ENCODE measurements around the gene INPPL1. TPM values are rescaled to one million over a fixed set of nuclear protein-coding genes. Genes with fewer than 3 reads are reported as not detected.
"Not testable (repeated sequence)": the region's sequence is repeated elsewhere in the genome, so short reads cannot be mapped to it uniquely, and the experiment has no call there.

INPPL1 gene
- total and polyA plus RNA-seq, 7 donors: 30.0 to 195 (median 77.1) TPM

DNA sequence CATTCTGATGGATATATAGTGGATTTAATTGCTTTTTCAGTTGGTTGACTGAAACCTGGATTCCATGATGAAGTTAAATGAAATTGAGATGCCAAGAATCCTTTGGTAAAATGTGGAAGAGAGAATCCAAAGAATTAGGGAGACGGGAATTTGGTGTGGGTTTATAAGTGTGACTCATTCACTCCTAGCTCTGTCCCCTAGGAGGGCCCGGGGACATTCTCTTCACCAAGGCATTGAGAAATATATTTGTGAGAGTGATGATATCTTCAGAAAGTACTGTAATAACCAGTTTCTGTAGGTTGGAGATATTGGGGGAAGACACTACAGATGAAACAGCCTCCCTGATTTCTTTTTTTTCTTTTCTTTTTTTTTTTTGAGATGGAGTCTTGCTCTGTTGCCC, 33.0 kb downstream of the INPPL1 start:
- H3K36me3 ChIP-seq: no peaks in the 10 kb centered on the region
- DNase-seq: no peak
- no peaks in the 10 kb centered on the region for H3K9me3 ChIP-seq
- TF ChIP-seq POLR2AphosphoS5 (IDR thresholded peaks at IDR 0.05): no peak
- TF ChIP-seq POLR2A (IDR thresholded peaks at IDR 0.05): no peak
- TF ChIP-seq, protein P1, sequence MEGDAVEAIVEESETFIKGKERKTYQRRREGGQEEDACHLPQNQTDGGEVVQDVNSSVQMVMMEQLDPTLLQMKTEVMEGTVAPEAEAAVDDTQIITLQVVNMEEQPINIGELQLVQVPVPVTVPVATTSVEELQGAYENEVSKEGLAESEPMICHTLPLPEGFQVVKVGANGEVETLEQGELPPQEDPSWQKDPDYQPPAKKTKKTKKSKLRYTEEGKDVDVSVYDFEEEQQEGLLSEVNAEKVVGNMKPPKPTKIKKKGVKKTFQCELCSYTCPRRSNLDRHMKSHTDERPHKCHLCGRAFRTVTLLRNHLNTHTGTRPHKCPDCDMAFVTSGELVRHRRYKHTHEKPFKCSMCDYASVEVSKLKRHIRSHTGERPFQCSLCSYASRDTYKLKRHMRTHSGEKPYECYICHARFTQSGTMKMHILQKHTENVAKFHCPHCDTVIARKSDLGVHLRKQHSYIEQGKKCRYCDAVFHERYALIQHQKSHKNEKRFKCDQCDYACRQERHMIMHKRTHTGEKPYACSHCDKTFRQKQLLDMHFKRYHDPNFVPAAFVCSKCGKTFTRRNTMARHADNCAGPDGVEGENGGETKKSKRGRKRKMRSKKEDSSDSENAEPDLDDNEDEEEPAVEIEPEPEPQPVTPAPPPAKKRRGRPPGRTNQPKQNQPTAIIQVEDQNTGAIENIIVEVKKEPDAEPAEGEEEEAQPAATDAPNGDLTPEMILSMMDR (IDR thresholded peaks at IDR 0.05): no peak
- TF ChIP-seq EP300 (IDR thresholded peaks at IDR 0.05): no peak
- 80 to 90% methylated on average over 2 of the region's 2 CpGs for WGBS, 2 donors
- H3K27me3 ChIP-seq: peaks cover 0 to 4% (median 0%) of the 10 kb centered on the region in 3 donors
- intact Hi-C loops (cut with DNase I): no loop called here
- no peak overlapping the region for H3K27ac ChIP-seq
- no peaks in the 10 kb centered on the region for H3K4me1 ChIP-seq
- no peak overlapping the region for H3K4me3 ChIP-seq

DNA sequence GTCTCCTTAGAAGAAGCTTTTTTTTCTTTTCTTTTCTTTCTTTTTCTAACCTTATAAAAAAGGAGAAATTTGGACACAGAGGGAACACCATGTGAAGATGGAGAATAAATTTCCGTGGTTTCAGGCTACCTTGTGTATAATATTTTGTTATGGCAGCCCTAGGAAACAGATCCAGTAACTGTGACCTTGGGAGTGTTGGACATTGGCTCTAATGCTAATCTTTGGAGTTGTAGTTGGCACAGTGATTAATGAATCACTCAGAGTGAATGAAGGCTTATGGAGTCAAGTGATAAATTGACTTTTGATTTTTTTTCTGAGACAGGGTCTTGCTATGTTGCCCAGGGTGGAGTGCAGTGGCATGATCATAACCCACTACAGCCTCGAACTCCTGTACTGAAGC, 34.9 kb downstream of the INPPL1 start:
- intact Hi-C loops (cut with DNase I): no loop called here
- WGBS, 2 donors: 85 to 87% methylated on average over 2 of the region's 2 CpGs
- H3K9me3 ChIP-seq: no peaks in the 10 kb centered on the region
- no peaks in the 10 kb centered on the region for H3K27me3 ChIP-seq
- H3K4me3 ChIP-seq: no peak overlapping the region
- TF ChIP-seq EP300 (IDR thresholded peaks at IDR 0.05) (no peak), POLR2AphosphoS5 (IDR thresholded peaks at IDR 0.05) (no peak), POLR2A (IDR thresholded peaks at IDR 0.05) (no peak)
- TF ChIP-seq, protein P1 (IDR thresholded peaks at IDR 0.05): no peak
- H3K36me3 ChIP-seq: no peaks in the 10 kb centered on the region
- H3K4me1 ChIP-seq: no peaks in the 10 kb centered on the region
- DNase-seq: no peak
- no peak overlapping the region for H3K27ac ChIP-seq

DNA sequence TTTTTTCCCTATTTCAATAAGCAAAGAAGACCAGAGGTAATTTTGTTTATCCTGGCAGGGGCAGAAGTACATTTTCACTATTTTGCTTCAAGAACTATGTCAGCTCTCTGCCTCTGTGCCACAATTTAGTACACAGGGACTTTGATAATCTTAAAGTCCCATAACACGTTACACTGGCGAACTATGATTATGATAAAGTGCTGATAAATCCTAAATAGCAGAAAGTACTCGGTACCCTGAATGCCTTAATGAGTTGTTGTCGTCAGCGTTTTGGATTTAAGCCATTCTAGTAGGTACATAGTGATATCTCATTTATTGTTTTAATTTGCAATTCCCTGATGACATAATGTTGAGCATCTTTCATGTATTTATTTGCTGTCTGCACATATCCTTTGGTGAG, 36.0 kb downstream of the INPPL1 start:
- Histone ChIP-seq H3K36me3 (no peaks in the 10 kb centered on the region), H3K27me3 (no peaks in the 10 kb centered on the region), H3K4me3 (no peak overlapping the region), H3K9me3 (no peaks in the 10 kb centered on the region), H3K4me1 (no peaks in the 10 kb centered on the region), H3K27ac (no peak overlapping the region)
- 73 to 74% methylated on average over 5 of the region's 5 CpGs for WGBS, 2 donors
- DNase-seq: no peak
- intact Hi-C loops (cut with DNase I): no loop called here
- TF ChIP-seq, protein P1 (IDR thresholded peaks at IDR 0.05): no peak
- no peak for TF ChIP-seq POLR2AphosphoS5 (IDR thresholded peaks at IDR 0.05)
- no peak for TF ChIP-seq EP300 (IDR thresholded peaks at IDR 0.05)

DNA sequence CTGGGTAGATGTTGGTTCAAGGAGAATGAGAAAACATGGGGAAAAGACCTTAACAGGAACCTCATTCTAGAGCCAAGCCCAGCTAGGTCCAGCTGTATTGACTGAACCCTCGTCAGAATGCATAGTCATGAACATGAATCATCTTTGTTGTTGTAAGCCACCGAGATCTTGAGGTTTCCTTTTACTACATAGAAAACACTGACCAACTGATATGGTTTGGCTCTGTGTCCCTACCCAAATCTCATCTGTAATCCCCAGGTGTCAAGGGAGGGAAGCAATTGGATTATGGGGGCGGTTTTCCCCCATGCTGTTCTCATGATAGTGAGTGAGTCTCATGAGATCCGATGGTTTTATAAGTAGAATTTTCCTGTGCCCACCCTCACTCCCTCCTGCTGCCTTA, 38.8 kb downstream of the INPPL1 start:
- Histone ChIP-seq H3K27ac (no peak overlapping the region), H3K4me1 (no peaks in the 10 kb centered on the region), H3K4me3 (no peak overlapping the region), H3K27me3 (peaks cover 0 to 5% (median 0%) of the 10 kb centered on the region in 3 donors), H3K36me3 (no peaks in the 10 kb centered on the region), H3K9me3 (no peaks in the 10 kb centered on the region)
- TF ChIP-seq EP300 (IDR thresholded peaks at IDR 0.05): no peak
- TF ChIP-seq, protein P1 (IDR thresholded peaks at IDR 0.05): no peak
- TF ChIP-seq POLR2A (IDR thresholded peaks at IDR 0.05): no peak
- TF ChIP-seq POLR2AphosphoS5 (IDR thresholded peaks at IDR 0.05): no peak
- DNase-seq: no peak
- intact Hi-C loops (cut with DNase I): no loop called here
- 54 to 57% methylated on average over 4 of the region's 4 CpGs for WGBS, 2 donors

DNA sequence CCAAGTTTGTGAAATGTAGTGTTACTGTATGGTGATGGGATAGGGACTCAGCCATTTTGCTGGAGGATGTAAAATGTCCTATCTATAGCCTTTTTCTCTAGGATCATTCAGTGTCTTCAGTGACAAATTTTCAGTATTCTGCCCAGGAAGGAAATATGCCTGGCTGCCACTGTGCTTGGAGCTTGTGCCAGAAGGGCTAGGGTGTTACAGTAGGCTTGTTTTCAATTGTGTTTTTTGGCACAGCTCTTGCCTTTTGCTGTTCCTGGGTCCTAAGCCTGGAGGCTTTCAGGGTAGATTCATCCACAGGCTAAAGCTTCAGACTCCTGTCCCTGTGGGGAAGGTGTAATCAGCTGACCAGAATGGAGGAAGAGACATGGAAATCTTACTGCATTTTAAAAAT, 41.4 kb downstream of the INPPL1 start:
- no peak overlapping the region for H3K27ac ChIP-seq
- no peaks in the 10 kb centered on the region for H3K9me3 ChIP-seq
- intact Hi-C loops (cut with DNase I): no loop called here
- TF ChIP-seq POLR2AphosphoS5 (IDR thresholded peaks at IDR 0.05) (no peak), POLR2A (IDR thresholded peaks at IDR 0.05) (no peak), EP300 (IDR thresholded peaks at IDR 0.05) (no peak)
- TF ChIP-seq, protein P1 (IDR thresholded peaks at IDR 0.05): no peak
- H3K27me3 ChIP-seq: peaks cover 0 to 5% (median 0%) of the 10 kb centered on the region in 3 donors
- H3K4me3 ChIP-seq: no peak overlapping the region
- H3K36me3 ChIP-seq: no peaks in the 10 kb centered on the region
- H3K4me1 ChIP-seq: no peaks in the 10 kb centered on the region
- DNase-seq: no peak

DNA sequence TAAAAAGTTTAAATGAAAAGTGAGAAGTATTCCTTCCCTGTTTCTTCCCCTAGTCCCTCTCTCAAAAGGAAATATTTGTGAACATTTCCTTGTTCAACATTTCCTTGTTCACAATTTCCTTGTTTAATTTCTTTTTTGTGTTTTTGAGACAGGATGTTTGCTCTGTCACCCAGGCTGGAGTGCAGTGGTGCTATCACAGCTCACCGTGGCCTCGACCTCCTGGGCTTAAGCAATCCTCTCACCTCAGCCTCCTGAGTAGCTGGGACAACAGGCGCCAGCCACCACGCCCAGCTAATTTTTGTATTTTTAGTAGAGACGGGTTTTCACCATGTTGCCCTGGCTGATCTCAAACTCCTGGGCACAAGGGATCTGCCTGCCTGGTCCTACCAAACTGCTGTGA, 42.4 kb downstream of the INPPL1 start:
- H3K27ac ChIP-seq; H3K27me3 ChIP-seq; H3K4me3 ChIP-seq; H3K36me3 ChIP-seq; DNase-seq; H3K4me1 ChIP-seq; intact Hi-C loops (cut with DNase I); H3K9me3 ChIP-seq: not testable (repeated sequence)
- 44 to 69% methylated on average over 5 of the region's 5 CpGs for WGBS, 2 donors

Data from sigmoid colon (tissue), 7 donors.